Stimulated activated CD8-positive, alpha-beta memory T cell treated with anti-CD3 and anti-CD28 coated beads, Interleukin-4, amount 100 ng/mL, for 24 hours (primary cell): ENCODE measurements around the gene SAMD1.
A peak's percentile ranks its signal among the peaks of the same experiment; 100 is the strongest.

Source experiments
- DNase-seq: peaks from one replicate; pipeline ENCODE4 v3.0.0-alpha.2; 2020; ENCODE audit warnings: low read depth

SAMD1 gene

GRCh38 chr19:14089662-14090508 lies 666 bp downstream of the SAMD1 start:
- peak; percentile 30 for DNase-seq

GRCh38 chr19:14089412-14089661 lies 1.2 kb downstream of the SAMD1 start:
- no peak for DNase-seq

DNA sequence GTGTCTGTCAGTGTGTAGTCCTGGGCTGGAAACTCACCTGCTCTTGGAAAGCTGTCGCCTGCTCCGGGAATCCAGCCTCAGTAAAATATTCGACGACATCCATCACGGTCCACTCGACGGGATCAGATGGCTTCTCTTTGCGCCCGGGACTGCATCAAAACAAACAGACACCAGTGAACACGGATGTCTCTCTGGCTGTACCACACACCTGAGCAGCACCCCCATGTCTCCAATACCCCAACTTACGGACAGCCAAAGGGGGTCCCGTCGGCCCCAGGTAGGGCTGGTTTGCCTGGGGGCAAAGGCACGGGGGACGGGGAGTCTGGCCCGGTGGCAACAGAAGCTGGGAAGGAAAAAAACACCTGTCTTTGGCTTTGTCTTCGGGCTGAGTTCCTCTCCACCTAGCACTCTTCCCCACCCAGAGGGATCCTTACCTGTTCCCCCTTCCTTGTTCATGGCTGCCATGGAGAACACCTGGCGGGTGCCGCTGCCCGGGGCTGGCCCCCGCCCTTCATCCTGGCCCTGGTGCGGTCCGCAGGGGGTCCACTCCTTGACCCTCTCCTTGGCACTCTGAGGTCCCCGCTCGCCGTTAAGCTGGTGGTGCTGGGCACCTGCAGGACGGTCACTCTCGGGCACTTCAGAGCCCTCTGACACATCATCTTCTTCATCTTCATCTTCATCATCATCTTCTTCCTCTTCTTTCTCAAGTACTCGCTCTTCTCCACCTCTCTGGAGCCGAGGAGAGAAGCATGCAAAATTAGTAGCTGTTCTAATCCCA lies 1.7 kb downstream of the SAMD1 start:
- no peak for DNase-seq

DNA sequence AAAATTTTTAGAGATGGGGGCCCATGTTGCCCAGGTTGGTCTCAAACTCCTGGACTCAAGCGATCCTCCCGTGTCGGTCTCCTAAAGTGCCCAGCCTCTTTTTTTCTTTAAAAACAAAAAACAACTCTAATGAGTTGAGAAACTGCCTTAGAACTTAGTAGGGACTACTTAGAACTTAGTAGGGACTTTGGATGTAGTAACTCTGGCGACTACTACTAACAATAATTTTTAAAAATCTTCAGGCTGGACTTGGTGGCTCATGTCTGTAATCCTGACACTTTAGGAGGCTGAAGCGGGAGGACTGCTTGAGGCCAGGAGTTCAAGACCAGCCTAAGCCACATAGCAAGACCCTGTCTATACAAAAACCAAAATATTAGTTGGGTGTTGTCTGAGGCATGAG lies 4.5 kb downstream of the SAMD1 start:
- no peak for DNase-seq

DNA sequence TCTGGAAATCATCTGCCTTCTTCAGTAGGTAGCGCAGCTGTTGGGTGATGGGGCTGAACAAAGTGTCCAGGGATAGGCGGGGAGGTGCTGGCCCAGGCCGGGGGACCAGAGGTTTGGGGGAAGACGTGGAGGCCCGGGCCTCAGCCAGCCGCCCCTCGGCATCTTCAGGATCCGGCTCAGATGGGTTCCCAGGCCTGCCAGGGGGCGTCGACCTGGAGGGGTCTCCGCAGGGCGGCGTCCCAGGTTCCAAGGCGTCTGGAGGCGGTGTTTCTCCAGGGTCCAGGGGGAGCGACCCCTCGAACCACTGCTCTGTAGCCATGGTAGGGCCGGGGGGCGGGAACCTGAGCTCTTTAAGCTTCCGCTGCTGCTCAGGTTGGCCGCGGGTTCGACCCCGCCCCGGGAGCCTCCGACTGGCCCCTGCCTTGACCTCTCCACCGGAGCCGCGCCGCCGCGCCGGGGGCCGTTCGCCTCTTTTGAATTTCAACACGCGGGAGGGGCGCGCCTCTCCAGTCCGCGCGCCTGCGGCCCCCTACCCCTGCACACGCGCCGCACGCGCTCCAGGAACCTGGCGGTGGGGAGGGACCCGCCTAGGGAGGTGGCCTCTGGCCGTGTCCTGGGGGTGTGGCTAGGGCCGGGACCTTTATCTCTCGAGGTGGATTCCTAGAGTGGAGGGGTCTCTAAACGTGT lies 5.1 kb downstream of the SAMD1 start, which contains the start of gene C19orf67:
Gene C19orf67 (minus strand): TSS at position 475 of the 687 bp plus-strand sequence. CDS start 156 bp downstream, at position 319.
- DNase-seq, result no peak

DNA sequence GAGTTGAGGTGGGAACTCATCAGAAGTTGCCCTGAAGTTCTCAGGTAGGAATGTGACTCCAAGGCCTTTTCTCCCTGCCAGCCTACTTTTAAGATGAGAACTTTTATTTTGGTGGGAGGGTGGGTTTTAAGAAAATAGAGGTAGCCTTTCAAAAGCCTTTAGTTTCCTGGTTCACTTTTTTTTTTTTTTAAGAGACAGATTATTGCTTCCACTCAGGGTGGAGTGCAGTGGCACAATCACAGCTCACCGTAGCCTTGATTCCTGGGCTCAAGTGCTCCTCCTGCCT lies 7.9 kb downstream of the SAMD1 start:
- DNase-seq, result no peak

GRCh38 chr19:14081797-14082674 lies 8.5 kb downstream of the SAMD1 start:
- no peak for DNase-seq

DNA sequence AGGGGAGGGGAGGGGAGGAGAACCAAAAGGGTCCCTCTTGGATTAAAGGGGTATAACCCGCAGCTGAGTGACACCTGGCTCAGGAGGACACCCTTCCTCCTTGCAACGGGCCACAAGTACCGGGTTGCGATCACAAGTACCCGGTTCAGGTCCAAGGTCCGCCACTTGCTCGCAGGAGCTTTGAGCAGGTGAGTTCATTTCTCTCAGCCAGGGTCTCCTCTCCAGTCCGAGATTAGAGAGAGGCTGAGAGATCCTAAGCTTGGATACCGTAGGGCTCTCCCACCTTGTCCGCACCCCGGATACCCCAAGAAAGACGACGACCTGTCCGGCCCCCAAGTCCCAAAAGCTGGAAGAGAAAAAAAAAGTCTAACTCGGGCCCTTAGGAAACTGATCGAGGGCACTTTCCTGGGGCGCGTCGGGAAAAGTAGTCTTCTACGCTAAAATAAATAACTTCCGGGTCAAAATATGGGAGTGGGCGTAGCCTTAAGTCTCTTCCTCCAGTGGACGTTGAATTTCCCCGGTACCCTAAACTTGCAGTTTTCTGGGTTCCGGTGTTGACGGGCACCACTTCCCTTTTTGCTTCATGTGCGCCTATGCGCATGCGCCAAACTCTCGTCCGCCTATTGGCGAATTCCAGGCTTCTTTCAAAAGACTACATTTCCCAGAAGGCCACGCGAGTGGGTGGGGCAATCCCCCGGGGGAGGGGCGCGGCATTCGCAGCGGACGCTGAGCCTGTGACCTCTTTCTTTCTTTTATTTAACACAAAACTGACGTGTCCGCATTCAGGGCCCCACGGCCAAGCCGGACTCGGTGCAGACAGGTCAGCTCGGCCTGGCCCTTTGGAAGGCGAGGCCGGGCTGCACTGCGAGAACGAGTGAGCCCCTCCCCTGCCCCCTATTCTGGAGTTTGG lies 9.4 kb downstream of the SAMD1 start:
- DNase-seq, result peak; percentile 97

- DNase-seq, result no peak
These were observed 12.1 kb downstream of the SAMD1 start for GRCh38 chr19:14078411-14078810.

DNA sequence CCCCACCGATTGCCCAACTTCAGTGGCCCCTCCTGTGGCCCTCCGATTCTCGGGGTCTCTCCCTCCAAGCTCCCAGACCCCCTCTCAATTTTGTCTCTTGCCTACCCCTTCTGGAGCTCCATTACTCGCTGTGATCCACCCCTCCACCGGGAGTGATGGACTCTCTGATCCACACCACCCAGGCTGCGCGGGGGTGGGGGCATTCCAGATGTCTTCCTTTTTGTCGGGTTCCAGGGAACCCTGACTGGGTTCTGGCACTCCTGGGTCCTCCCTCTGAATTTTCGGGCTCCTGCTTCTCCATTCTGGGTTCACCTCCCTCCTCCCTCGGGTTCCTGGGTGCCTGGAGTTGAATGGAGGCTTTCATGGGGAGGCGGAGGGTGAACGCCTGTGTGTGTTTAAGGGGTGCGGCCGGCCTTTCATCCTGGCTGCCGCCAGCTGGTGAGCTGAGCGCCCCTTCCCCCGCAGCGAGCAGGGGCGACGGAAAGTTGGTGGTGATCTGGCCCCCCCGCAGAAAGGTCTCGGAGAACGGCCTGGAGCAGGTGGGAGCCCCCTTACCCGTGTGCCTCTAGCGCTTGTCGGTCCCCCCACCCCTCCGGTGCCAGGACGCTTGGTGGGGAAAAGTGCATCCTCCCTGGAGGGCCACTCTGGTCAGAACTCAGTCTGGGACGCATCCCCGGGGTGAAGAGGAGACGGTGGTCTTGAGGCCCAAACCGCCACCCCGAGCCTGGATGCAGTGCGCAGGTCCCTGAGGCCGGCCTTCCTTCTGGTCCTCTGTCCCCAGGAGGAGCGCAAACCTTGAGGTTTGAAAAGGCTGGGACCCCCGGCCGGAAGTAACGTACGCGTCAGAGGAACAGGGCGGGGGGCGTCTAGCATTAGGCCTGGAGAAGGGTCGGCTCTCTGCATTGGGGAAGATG lies 16.4 kb downstream of the SAMD1 start:
- DNase-seq, result no peak

DNA sequence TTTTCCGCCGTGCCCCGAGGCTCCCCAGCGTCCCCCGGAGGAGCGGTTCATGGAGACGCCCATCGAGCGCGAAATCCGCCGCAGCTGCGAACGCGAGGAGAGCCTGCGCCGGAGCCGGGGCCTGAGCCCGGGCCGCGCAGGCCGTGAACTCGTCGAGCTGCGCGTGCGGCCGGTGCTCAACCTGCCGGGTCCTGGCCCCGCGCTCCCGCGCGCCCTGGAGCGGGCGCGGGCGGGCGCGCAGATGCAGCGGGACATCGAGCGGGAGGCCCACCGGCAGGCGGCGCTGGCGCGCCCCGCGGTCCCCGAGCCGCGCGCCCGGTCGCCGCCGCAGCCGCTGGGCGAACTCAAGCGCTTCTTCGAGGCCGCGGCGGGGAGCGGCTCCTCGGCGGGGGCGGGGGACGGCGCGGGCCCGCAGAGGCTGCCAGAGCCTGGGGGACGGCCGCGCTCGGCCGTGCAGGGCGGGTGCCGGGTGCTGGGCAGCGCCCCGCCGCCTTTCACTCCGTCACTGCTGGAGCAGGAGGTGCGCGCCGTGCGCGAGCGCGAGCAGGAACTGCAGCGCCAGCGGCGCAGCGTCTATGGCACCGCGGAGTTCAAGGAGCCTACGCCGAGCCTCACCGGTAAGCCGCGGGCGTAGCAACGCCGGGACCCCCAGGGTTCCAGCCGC lies 17.2 kb downstream of the SAMD1 start:
- DNase-seq, result peak; percentile 63

GRCh38 chr19:14072535-14073260 lies 17.9 kb downstream of the SAMD1 start, which contains the start of gene MISP3:
Gene MISP3, plus strand, starts transcription at chr19:14072786. Its CDS starts 524 bp downstream, at chr19:14073310.
- DNase-seq, result no peak

DNA sequence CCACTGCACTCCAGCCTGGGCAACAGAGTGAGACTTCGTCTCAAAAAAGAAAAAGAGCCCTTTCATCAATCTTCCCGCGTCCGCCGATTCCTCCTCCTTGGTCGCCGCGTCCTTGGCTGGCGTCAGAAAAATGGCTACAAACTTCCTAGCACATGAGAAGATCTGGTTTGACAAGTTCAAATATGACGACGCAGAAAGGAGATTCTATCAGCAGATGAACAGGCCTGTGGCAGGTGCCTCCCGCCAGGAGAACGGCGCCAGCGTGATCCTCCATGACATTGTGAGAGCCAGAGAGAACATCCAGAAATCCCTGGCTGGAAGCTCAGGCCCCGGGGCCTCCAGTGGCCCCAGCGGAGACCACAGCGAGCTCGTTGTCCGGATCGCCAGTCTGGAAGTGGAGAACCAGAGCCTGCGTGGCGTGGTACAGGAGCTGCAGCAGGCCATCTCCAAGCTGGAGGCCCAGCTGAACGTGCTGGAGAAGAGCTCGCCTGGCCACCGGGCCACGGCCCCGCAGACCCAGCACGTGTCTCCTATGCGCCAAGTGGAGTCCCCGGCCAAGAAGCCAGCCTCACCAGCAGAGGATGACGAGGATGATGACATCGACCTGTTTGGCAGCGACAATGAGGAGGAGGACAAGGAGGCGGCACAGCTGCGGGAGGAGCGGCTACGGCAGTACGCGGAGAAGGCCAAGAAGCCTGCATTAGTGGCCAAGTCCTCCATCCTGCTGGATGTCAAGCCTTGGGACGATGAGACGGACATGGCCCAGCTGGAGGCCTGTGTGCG lies 20.1 kb downstream of the SAMD1 start:
- no peak for DNase-seq

DNA sequence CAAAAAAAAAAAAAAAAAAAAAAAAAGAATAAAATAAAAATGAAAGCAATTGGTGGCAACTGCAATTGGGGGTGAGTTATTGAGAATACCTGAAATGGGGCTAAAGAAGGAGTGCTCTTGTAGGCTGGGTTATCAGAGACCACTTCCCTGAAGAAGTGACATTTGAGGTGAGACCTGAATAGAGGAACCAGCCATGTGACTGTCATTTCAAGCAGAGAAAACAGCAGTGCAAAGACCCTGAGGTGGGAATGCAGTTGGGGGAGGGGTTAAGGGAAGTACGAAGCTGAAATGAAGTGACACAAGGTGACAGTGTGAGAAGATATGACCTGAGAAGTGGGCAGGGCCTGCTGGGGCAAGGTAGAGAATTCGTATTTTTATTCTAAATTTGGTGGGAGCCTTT lies 24.4 kb downstream of the SAMD1 start:
- DNase-seq, result no peak

DNA sequence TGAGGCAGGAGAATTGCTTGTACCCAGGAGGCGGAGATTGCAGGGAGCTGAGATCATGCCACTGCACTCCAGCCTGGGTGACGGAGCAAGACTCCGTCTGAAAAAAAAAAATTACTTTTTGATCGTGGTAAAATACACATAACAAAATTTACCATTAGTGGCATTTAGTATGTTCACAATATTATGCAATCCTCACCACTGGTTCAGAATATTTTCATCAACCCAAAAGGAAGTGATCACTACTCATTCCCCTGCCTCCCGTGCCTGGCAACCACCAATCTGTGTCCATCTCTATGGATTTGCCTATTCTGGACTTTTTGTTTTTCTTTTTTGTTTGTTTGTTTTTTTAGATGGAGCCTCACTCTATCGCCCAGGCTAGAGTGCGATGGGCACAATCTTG lies 27.4 kb downstream of the SAMD1 start:
- DNase-seq, result no peak

DNA sequence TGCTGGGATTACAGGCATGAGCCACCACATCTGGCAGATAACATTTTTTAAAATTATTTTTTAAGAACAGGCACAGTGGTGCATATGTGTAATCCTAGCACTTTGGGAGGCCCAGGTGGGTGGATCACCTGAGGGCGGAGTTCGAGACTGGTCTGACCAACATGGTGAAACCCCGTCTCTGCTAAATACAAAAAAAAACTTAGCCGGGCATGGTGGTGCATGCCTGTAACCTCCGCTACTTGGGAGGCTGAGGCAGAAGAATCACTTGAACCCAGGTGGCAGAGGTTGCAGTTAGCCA lies 28.0 kb downstream of the SAMD1 start:
- no peak for DNase-seq

DNA sequence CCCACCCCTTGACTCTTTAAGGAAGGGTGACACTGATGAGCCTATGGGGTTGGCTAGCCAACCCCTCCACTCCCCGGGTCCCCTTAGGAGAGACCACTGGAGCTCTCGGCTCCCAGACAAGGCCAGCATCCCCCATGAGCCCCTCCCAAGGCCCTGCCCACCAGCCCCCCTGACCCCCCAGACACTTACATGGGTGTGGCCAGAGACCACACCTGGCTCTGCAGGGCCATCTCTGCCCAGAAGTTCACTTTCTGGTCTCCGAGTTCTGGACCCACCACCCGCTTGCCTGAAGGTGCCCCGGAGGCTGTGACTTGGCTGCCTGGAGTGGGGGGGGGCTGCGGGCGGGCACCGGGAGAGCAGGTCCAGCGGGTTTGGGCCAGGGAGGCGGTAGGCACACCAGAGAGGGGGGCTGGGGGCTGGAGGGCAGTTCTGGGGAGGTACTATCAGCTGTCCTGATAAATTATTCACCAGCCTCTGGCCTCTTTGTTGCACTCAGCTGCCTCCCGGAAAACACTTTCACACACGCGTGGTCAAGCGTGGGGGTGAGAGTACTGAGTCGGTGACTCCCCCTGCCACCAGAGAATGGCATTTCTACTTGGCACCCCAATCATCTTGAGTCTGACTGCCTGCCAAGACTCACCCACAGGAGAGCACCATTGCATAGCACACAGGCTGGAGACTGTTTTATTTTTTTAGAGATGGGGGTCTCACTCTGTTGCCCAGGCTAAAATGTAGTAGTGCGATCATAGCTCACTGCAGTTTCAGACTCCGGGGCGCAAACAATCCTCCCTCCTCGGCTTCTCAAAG lies 28.6 kb downstream of the SAMD1 start, which contains the start of gene PALM3:
Gene PALM3 (minus strand): TSS at position 326 of the 807 bp plus-strand sequence. CDS start 96 bp downstream, at position 230.
- no peak for DNase-seq
